GM23248 (cell line): ENCODE measurements around the gene ABCC1. TPM values are rescaled to one million over a fixed set of nuclear protein-coding genes. Genes with fewer than 3 reads are reported as not detected.
"Not testable (repeated sequence)": the region's sequence is repeated elsewhere in the genome, so short reads cannot be mapped to it uniquely, and the experiment has no call there.

Experiments used
- DNase-seq: peaks from one replicate; pipeline ENCODE4 v3.0.0-alpha.2; 2015
- H2AFZ ChIP-seq: fragments of 200-600 bp; sonication (generic); 2 replicates; pipeline ENCODE4 v1.6.1; 2016; ENCODE audit warnings: antibody characterized with exemption
- H3F3A ChIP-seq: fragments of 200-600 bp; sonication (generic); 2 replicates; pipeline ENCODE4 v1.6.1; 2016; ENCODE audit warnings: mild to moderate bottlenecking, antibody characterized with exemption, mixed run types; ENCODE audit not compliant: insufficient read depth
- H3K27ac ChIP-seq: fragments of 200-600 bp; sonication (generic); 2 replicates; pipeline ENCODE4 v1.5.1; 2016; ENCODE audit warnings: mild to moderate bottlenecking
- H3K27me3 ChIP-seq: fragments of 200-600 bp; sonication (generic); replicated peaks from 2 replicates; pipeline ENCODE4 v1.6.1; 2016; ENCODE audit warnings: mild to moderate bottlenecking; ENCODE audit not compliant: insufficient read depth
- H3K36me3 ChIP-seq: fragments of 200-600 bp; sonication (generic); 2 replicates; pipeline ENCODE4 v1.6.1; 2016; ENCODE audit warnings: low read depth, mild to moderate bottlenecking
- H3K4me1 ChIP-seq: fragments of 200-600 bp; sonication (generic); 2 replicates; pipeline ENCODE4 v1.6.1; 2016; ENCODE audit warnings: mild to moderate bottlenecking; ENCODE audit not compliant: insufficient read depth
- H3K4me2 ChIP-seq: fragments of 200-600 bp; sonication (generic); one replicate; pipeline ENCODE4 v1.6.1; 2016; ENCODE audit warnings: mild to moderate bottlenecking; ENCODE audit not compliant: unreplicated experiment
- H3K4me3 ChIP-seq: fragments of 200-600 bp; sonication (generic); 2 replicates; pipeline ENCODE4 v1.5.1; 2016; ENCODE audit warnings: mild to moderate bottlenecking
- H3K79me2 ChIP-seq: fragments of 200-600 bp; sonication (generic); 2 replicates; pipeline ENCODE4 v1.6.1; 2016; ENCODE audit warnings: mild to moderate bottlenecking; ENCODE audit not compliant: insufficient read depth
- H3K9ac ChIP-seq: fragments of 200-600 bp; sonication (generic); 2 replicates; pipeline ENCODE4 v1.6.1; 2016; ENCODE audit warnings: mild to moderate bottlenecking
- H3K9me2 ChIP-seq: fragments of 200-600 bp; sonication (generic); 2 replicates; pipeline ENCODE4 v1.6.1; 2016; ENCODE audit warnings: mixed run types, mild to moderate bottlenecking, moderate library complexity; ENCODE audit not compliant: insufficient read depth
- H3K9me3 ChIP-seq: fragments of 200-600 bp; sonication (generic); one replicate; pipeline ENCODE4 v1.6.1; 2017; ENCODE audit warnings: low read depth
- H4K20me1 ChIP-seq: fragments of 200-600 bp; sonication (generic); 2 replicates; pipeline ENCODE4 v1.6.0; 2016; ENCODE audit not compliant: insufficient read depth
- EZH2 ChIP-seq: fragments of 200-600 bp; sonication (generic); IDR thresholded peaks from 2 replicates; pipeline ENCODE4 v1.6.1; 2018; ENCODE audit warnings: antibody characterized with exemption, mild to moderate bottlenecking; ENCODE audit not compliant: insufficient read depth, poor library complexity, severe bottlenecking
- EZH2phosphoT487 ChIP-seq: fragments of 200-600 bp; sonication (generic); IDR thresholded peaks from 2 replicates; pipeline ENCODE4 v1.6.1; 2018; ENCODE audit warnings: antibody characterized with exemption, moderate library complexity, mild to moderate bottlenecking, low read depth; ENCODE audit not compliant: insufficient read depth
- WGBS, 2 experiments: methylation state at CpG; one replicate each; pipeline ENCODE4 v1.1.6; 2015 to 2017; ENCODE audit warnings: low lambda C conversion rate in 2 of 2, low coverage in 1 of 2; ENCODE audit errors: missing lambda C conversion rate in 2 of 2; 5-methylcytosine and 5-hydroxymethylcytosine counted together
- in situ Hi-C: fragments of 300-500 bp; cut with MboI; formaldehyde crosslinking; loops from 2 replicates; pipeline ENCODE4 v1.15.0; 2020
- polyA plus RNA-seq: library from polyadenylated mRNA; unstranded; fragments of >200 nt; fragmentation: Nextera tagmentation; extraction: Ambion mirVana; gene quantifications from 2 replicates; pipeline ENCODE4 v1.2.1, GENCODE V29; 2016
- total RNA-seq: library from RNA; depleted of rRNA; stranded (reverse); fragments of >200 nt; shearing (Covaris generic); gene quantifications from 2 replicates; pipeline ENCODE4 v1.2.3, GENCODE V29; 2014

ABCC1 gene
- total and polyA plus RNA-seq, 2 experiments from 2014 or later = 16.2 to 25.5 TPM

DNA sequence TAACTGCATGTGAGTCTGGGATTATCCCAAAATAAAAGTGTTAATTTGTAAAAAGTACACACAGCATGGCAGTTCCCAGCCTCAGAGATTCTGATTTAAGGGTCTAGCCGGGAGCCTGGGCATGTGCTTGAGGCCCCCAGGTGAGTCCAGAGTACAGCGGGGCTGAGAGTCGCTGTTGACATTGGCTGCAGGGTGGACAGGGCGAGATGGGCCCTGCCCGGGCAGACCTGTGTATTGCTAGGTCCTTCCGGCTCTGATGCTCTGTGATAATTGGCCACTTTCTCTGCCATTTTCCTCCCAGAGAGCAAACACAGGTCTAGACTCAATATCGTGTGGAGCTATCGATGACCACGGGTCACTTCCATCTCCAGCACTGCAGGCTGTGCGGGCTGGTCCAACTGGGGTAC is 200.3 kb downstream of the ABCC1 start:
- H3K4me1 ChIP-seq = no peaks in the 10 kb centered on the region
- no peak overlapping the region for H3K9ac ChIP-seq
- no peaks in the 10 kb centered on the region for H3K9me2 ChIP-seq
- 75 to 77% methylated on average over 10 of the region's 10 CpGs for WGBS, 2 experiments
- in situ Hi-C loops = no loop called here
- no peak overlapping the region for H3K4me2 ChIP-seq
- H3K27me3 ChIP-seq = no peaks in the 10 kb centered on the region
- no peaks in the 10 kb centered on the region for H4K20me1 ChIP-seq
- TF ChIP-seq EZH2 = no peak
- TF ChIP-seq EZH2phosphoT487 = no peak
- H3K27ac ChIP-seq = no peak overlapping the region
- H3K79me2 ChIP-seq = no peaks in the 10 kb centered on the region
- no peaks in the 10 kb centered on the region for H3K9me3 ChIP-seq
- no peaks in the 10 kb centered on the region for H3F3A ChIP-seq
- H3K4me3 ChIP-seq = no peak overlapping the region
- 0 out of 2 replicates have a peak, but pooled peaks cover 4% of the 10 kb centered on the region for H3K36me3 ChIP-seq
- DNase-seq = no peak
- H2AFZ ChIP-seq = no peak overlapping the region

DNA sequence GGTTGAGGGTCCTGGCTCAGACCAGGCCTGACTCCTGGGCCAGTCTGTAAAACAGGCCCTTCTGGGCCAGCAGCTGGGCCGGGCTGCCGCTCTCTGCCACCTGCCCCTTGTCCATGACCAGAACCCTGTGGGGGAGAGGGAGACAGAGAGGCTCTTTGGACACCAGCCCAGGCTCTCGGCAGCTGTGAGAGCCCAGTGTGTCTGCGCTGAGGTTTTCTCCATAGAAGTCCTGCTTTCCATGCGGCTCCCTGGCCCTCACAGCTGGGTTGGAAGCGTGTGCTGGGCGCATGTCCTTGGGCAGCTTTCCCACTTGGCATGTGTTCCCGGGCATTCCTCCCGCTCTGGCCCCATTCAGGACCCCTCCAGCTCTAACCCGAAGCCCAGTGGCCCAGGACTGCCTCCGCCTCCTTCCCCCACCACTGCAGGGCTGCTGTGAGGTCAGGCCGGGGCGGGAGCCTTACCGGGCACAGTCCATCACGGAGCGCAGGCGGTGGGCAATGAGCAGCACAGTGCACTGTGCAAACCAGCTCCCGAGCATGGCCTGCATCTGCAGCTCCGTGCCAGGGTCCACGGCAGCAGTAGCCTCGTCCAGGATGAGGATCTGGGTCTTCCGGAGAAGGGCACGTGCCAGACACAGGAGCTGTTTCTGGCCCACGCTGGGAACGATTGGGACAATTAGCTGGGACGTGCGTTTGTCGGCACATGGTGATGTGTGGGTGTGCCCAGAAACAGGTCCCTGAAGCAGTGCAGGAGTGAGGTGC is 200.9 kb downstream of the ABCC1 start:
- DNase-seq = peak; percentile 53
- in situ Hi-C loops = no loop called here
- H2AFZ ChIP-seq = no peak overlapping the region
- H3K9ac ChIP-seq = no peak overlapping the region
- no peak overlapping the region for H3K4me2 ChIP-seq
- H3K4me1 ChIP-seq = no peaks in the 10 kb centered on the region
- H3K27me3 ChIP-seq = no peaks in the 10 kb centered on the region
- H3K9me2 ChIP-seq = no peaks in the 10 kb centered on the region
- H3K27ac ChIP-seq = no peak overlapping the region
- no peaks in the 10 kb centered on the region for H3K9me3 ChIP-seq
- no peak overlapping the region for H3K4me3 ChIP-seq
- WGBS, 2 experiments = 6 to 12% methylated on average over 27 to 28 of the region's 28 CpGs
- H3K79me2 ChIP-seq = no peaks in the 10 kb centered on the region
- no peaks in the 10 kb centered on the region for H4K20me1 ChIP-seq
- no peaks in the 10 kb centered on the region for H3F3A ChIP-seq
- H3K36me3 ChIP-seq = 0 out of 2 replicates have a peak, but pooled peaks cover 4% of the 10 kb centered on the region
- TF ChIP-seq EZH2 (no peak), EZH2phosphoT487 (no peak)

DNA sequence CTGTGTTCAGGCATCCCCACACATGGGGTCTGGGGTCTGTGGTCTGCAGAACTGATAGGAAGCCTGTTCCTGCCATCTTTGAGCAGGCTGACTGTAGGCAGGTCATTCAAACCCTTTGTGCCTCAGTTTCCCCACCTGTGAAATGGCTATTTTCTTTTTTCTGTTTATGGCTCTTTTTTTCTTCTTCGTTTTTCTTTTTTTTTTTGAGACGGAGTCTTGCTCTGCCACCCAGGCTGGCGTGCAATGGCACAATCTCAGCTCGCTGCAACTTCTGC is 201.4 kb downstream of the ABCC1 start:
- in situ Hi-C loops = no loop called here
- TF ChIP-seq EZH2phosphoT487 (no peak), EZH2 (no peak)
- Histone ChIP-seq H2AFZ (no peak overlapping the region), H3K4me3 (no peak overlapping the region), H3K36me3 (0 out of 2 replicates have a peak, but pooled peaks cover 4% of the 10 kb centered on the region), H3F3A (no peaks in the 10 kb centered on the region), H3K27me3 (no peaks in the 10 kb centered on the region), H3K9me3 (no peaks in the 10 kb centered on the region), H3K9me2 (no peaks in the 10 kb centered on the region), H4K20me1 (no peaks in the 10 kb centered on the region), H3K79me2 (no peaks in the 10 kb centered on the region), H3K4me2 (no peak overlapping the region), H3K27ac (no peak overlapping the region), H3K9ac (no peak overlapping the region), H3K4me1 (no peaks in the 10 kb centered on the region)
- DNase-seq = no peak
- 81 to 93% methylated on average over 4 of the region's 4 CpGs for WGBS, 2 experiments

DNA sequence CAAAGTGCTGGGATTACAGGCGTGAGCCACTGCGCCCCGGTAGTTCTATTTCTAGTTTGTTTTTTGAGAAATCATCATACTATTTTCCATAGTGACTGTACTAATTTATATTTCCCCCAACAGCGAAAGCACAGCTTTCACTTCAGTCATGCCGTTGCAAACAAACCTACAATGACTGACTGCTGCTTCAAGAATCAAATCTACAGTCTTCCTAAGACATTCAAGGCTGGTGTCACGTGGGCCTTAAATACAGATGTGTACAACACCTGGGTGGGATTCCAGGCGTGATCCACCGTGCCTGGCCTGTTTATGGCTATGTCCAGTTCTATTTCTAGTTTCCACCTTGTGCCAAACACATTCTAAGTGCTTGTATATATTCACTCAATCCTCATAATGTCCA is 201.9 kb downstream of the ABCC1 start:
- no peaks in the 10 kb centered on the region for H4K20me1 ChIP-seq
- no peak overlapping the region for H3K27ac ChIP-seq
- in situ Hi-C loops = no loop called here
- H3K27me3 ChIP-seq = no peaks in the 10 kb centered on the region
- no peaks in the 10 kb centered on the region for H3K9me3 ChIP-seq
- no peaks in the 10 kb centered on the region for H3K36me3 ChIP-seq
- no peak overlapping the region for H2AFZ ChIP-seq
- H3K4me1 ChIP-seq = no peaks in the 10 kb centered on the region
- TF ChIP-seq EZH2 (no peak), EZH2phosphoT487 (no peak)
- H3K4me3 ChIP-seq = no peak overlapping the region
- 94% methylated on average over 8 of the region's 8 CpGs for WGBS, 2 experiments
- no peaks in the 10 kb centered on the region for H3K9me2 ChIP-seq
- H3K9ac ChIP-seq = no peak overlapping the region
- DNase-seq = peak; percentile 17
- H3K79me2 ChIP-seq = no peaks in the 10 kb centered on the region
- no peaks in the 10 kb centered on the region for H3F3A ChIP-seq
- no peak overlapping the region for H3K4me2 ChIP-seq

DNA sequence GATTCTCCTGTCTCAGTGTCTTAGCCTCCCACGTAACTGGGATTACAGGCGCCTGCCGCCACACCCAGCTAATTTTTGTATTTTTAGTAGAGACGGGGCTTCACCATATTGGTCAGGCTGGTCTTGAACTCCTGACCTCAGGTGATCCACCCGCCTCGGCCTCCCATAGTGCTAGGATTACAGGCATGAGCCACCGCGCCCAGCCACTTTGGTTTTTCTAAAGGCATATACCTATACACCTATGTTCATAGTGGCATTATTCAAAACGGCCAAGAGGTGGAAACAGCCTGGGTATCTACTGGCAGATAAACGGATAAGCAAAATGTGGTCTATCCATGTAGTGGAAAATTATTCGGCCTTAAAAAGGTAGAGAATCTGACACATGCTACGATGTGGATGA is 203.6 kb downstream of the ABCC1 start:
- H3K36me3 ChIP-seq, H2AFZ ChIP-seq, H3K9me3 ChIP-seq, H3K79me2 ChIP-seq, H3K4me1 ChIP-seq, H3K4me2 ChIP-seq, DNase-seq, H3K9ac ChIP-seq, in situ Hi-C loops, H3F3A ChIP-seq, H3K27ac ChIP-seq, H4K20me1 ChIP-seq, H3K4me3 ChIP-seq, H3K9me2 ChIP-seq, H3K27me3 ChIP-seq: not testable (repeated sequence)
- WGBS, 2 experiments = 91 to 92% methylated on average over 12 of the region's 12 CpGs
